A549 treated with RU486 at 1 μM for 4 hours (cell line): ENCODE data around the gene MFSD1. TPM values are rescaled to one million over a fixed set of nuclear protein-coding genes. Genes with fewer than 3 reads are reported as not detected.

Experiments
- total RNA-seq: library from RNA; stranded (reverse); fragments of 200-300 nt; extraction: Qiagen RNA extraction; gene quantifications from 5 replicates; pipeline ENCODE4 v1.2.3, GENCODE V29; 2022; ENCODE audit warnings: low read depth

The MFSD1 gene
- total RNA-seq, result 33.8 to 57.8 TPM (median 49.0 TPM) in 5 replicates

DNA sequence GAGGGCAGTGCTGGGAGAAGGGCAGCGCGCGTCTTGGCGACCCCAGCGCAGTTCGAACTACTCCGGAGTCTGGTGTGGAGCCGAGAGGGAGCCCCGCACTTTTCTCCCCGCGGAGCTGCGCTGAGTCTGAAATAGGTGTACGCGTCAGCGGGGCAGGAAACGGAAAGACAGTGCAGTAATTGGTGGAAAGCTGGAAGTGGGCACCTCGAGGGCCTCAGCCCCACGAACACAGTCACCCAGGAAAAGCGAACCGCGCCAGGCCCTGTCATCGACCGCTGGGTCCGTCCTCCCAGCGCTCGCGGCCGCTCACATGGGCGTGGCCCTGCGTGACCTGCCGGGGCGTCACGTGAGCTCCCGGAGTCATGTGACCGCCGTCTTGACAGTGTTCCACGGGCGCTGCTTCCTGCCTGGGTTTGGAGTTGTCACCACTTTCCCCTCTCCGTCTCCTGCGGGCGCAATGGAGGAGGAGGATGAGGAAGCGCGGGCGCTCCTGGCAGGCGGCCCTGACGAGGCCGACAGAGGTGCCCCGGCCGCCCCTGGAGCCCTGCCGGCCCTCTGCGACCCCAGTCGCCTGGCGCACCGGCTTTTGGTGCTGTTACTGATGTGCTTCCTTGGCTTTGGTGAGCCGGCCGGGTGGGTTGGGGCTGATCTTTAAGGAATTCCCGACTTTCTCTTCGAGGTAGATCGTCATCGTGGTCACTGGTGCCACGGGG lies at the start of gene MFSD1:
Gene MFSD1, plus strand, starts transcription at position 359 of the 713 bp plus-strand sequence. Its CDS starts 99 bp downstream, at position 458.

Other genes starting within 250 kb of the MFSD1 start
- gene MLF1, start 230.9 kb upstream of the MFSD1 start, total RNA-seq, result 22.3 to 30.0 TPM (median 27.6 TPM) in 5 replicates
- 35.1 to 65.7 TPM (median 41.5 TPM) in 5 replicates for gene GFM1, start 157.5 kb upstream of the MFSD1 start, total RNA-seq
- gene LXN, start 129.4 kb upstream of the MFSD1 start, total RNA-seq, result 62.1 to 116 TPM (median 93.7 TPM) in 5 replicates
- gene RARRES1, start 69.6 kb upstream of the MFSD1 start, total RNA-seq, result 9.2 to 13.4 TPM (median 11.7 TPM) in 5 replicates